Fibroblast of skin of left biceps (primary cell): ENCODE measurements around the gene DMD.

Experiments
- DNase-seq, 2 experiments: peaks; one replicate each; pipeline ENCODE4 v3.0.0-alpha.2; 2013; ENCODE audit warnings: low read depth in 2 of 2

The DMD gene

DNA sequence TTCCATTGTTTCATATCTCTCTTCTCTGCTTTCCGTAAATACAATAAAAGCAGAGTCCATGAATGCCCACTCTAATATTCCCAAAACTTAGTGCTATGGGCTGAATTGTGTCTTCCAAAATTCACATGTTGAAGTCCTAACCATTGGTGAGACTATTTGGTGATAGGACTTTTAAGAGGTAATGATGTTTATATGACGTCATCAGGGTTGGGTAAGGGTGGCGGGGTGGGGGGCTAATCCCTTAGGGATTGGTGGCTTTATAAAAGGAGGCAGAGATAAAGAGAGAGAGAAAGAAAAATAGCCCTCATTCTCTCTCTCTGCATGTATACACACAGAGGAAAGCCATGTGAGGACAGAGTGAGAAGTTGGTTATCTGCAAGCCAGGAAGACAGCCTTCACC lies 722.2 kb downstream of the DMD start:
- DNase-seq, result no peak

DNA sequence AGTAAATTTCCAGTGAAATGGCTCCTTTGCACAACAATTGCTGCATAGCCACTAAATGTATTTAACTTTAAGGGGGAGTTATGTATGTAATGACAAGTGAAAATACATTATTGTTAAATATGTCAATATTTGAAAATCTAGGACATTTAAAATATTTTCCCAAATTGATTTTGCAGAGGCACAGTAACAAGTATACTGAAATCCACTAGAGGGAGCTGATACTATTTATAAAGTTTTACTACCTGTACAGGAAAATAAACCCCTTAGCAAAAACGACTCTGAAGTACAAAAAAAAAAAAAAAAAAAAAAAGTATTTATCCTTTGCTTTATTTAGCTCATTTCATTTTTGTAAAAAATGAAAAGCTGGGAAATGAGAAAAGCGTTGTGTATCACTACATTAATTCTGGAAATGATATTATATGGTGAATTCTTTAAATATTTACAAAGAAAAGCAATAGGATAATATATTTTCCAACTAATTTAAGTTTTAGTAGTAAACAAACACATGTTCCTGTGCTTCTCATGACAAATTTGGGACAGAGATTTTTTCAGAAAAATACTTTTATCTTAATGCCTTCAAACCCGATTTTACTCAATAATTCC lies 727.7 kb downstream of the DMD start:
- no peak for DNase-seq

DNA sequence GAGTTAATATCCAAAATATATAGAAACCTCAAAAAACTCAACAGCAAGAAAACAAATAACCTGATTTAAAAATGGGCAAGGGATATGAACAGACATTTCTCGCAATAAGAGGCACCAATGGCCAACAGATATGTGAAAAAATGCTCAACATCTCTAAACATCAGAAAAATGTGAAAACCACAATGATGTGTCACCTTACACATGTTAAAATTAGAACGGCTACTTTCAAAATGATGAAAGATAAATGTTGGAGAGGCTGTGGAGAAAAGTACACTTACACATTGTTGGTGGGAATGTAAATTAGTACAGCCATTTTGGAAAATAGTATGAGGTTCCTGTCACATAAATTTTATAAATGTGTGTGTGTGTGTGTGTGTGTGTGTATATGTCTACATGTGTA lies 731.3 kb downstream of the DMD start:
- no peak for DNase-seq

DNA sequence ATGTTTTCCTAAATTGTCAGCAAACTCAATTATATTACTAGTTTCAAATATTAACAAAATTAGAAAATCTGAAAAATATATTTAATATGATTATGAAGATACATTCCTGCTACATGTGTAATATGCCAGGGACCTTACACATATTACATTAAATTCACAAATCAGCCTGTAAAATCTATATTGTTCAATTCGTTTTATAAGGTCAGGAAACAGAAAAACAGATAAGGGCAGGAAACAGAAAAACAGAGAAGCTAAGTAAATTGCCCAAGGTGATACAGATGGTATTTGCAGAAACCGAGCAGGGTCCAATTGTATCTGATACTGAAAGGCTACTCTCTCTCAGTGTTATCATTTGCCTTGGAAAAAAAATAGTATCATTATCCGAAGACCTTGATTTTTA lies 739.0 kb downstream of the DMD start:
- no peak for DNase-seq

DNA sequence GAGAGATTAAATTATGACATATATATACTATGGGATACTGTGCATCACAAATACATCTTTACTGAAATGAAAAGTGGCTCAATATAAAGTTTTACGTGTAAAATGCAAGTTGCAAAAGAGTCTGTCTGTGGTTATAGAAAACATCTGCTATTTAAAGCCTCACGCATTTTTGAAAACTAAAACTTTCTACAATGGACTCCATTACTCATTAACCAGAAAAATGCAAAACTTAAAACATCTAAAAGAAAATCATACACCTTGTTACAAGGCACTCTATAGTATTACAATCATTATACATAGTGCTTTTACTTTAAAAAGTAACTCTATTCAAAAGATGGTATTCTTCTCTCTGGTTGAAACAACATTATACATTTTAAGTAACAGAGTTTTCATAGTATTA lies 755.6 kb downstream of the DMD start:
- DNase-seq, result no peak

DNA sequence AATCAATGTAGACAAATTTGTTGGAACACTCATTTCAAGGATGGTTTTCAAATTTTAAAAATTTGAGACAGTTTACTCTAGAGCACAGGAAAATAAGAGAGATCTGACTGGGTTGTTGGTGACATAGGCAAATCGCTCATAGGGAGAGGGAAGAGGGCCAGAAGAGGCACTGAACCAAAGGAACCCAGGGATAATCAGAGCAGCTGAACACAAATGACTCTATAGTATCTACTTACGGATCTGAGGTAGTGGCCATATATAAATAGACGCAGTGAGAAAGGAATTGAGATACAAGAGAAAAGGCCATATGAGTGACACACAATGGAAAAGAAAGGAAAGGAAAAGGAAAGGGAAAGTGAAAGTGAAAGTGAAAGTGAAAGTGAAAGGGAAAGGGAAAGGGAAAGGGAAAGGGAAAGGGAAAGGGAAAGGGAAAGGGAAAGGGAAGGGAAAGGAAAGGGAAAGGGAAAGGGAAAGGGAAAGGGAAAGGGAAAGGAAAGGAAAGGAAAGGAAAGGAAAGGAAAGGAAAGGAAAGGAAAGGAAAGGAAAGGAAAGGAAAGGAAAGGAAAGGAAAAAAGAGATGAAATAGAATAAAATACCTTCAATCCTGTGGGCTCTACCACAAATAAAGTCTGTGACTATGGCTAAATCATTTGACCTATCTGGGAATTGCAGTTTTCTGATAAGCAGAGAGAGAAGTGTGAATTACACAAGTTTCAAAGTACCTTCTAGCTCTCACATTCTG lies 759.2 kb downstream of the DMD start:
- DNase-seq, result no peak

DNA sequence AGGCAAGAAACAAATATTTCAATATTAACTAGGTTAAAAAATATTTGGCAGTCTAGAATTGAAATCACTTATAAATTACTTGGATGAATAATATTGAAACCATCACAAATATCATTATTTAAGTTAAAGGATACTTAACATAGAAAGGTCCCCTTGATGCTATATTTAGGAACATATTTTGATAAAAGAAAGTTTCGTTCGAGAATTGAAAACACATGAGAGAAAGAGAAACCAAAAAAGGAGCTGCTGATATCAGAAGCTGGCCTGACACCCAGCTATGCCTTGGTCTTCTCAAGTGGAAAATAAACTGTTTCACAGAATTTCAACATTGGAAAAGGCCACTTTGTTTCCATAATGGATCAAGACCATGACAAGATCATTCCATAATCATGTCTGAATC lies 762.4 kb downstream of the DMD start:
- DNase-seq, result no peak

DNA sequence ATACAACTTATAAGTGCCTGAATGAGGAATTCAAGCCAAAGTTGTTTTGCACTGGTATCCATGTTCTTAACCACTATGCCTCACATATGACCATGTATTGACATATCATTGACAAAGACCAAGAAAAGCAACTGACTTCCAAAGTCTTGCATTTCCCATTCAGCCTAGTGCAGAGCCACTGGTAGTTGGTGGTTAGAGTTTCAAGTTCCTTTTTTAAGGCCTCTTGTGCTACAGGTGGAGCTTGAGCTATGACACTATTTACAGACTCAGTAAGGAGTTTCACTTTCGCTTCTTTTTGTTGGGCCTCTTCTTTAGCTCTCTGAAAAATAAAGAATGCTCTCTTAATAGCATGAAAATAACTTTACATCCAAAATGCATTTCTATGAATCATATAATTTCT lies 763.0 kb downstream of the DMD start:
- DNase-seq, result no peak

DNA sequence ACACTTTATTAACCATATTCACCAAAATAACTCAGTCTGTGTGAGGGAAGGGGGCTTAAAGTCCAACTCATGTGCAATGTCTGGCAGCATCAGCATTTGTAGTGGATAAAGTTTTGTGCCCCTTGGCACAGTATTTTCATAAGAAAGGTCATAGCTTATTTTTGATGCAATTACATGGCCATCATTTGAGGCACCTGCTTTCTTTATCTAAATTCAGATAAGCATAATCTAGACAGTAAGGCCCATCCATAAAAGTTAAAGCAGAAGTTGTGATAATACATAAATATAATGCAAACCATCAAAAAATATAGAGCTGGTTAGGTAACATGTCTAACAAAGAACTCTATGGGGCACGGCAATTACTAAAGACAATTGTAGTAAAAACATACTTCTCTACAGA lies 763.7 kb downstream of the DMD start:
- no peak for DNase-seq

DNA sequence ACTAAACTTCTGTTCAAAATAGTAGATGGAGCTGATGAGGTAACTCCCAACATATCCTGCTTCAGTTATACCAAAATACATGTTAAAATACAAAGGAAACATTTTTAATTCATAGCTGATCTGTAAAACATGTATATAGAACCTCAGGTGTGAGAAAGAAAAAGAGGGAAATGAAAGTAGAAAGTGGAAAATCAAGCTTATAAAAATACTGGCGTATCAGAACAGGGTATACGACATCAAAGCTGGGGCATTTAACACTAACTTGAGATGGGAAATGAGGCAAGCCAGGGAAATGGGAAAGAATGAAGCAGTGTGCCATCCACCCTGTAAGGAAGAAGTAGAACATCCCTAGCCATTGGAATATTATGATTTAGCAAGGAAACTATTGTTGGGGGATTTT lies 767.5 kb downstream of the DMD start:
- DNase-seq, result no peak

DNA sequence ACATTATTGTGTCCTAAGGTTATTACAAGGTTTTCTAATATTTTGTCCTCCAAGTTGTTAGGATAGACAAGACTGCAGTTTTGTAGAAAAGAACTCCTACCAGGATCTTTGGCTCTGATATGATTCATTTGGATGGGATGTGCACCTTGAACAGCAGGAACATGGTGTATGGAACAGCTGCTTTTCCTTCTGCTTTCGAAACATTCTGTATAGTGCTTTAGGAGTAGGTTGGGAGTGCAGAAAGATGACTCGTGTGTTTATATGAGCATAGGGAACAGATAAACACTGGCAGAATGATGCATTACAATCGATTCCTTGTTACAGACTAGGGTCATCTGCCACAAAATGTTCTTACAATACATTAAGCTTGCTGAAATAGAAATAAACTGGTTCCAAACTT lies 790.1 kb downstream of the DMD start:
- no peak for DNase-seq

DNA sequence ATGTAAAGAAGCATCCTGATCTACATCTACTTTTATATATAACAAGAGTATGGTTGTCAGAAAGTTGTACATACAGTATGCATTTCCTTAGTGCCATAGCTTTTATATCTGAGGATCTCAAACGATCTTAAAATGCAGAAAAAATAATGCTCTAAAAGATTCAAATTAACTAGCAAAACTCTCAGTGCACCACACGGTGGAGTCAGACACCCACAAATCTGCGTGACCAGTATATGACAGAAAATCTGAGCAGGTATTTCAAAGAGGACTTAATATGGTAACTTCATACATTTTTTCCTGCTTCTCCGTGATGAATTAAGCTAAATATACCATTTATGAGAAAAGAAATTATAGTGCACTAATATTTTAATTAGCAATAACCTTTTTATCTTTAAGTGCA lies 803.0 kb downstream of the DMD start:
- DNase-seq, result no peak

DNA sequence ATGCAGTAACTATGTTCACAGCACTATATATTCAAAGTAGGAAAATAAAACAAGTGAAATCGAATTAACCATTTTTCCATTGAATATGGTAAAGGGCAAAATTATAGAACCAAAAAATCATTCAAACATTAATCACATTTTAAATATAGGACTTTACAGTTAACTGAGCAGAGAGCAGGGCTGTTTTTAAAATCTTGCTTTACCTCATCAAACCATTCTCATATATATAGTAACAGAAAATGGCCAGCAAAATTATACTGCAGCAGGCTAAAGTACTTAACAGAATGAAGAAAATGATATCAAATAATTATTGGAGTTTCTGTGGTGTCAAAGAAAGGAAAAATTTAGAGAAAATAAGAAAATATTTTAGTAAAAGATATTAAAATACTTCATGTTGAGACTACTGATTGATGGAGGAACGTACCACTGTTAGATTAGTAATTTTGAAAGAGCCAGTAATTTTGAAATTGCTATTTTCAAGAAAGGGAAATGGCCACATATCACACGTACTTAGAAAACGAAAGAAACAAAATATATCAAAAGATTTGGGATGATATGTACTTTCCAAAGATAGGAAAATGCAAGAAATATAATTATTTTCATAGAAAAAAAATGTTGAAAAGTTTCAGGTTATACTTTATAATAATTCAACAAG lies 813.7 kb downstream of the DMD start:
- no peak for DNase-seq

DNA sequence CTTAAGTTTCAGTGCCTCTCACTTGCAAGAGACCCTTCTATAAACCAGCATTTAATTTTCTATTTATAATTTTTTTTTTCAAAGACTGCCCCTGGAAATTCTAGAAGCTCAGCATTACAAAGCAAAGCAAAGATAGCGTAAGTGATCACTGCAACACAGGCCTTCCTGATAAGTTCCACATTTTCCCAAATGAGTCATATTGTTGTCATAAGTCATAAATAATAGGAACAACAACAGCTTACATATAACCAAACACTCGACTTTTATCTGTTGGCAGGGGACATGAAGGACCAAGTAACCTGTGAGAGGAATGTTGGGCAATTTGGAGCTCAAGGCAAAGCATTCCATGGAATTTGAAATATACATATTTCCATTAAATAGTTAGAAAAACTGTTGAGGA lies 815.5 kb downstream of the DMD start:
- DNase-seq, result no peak

DNA sequence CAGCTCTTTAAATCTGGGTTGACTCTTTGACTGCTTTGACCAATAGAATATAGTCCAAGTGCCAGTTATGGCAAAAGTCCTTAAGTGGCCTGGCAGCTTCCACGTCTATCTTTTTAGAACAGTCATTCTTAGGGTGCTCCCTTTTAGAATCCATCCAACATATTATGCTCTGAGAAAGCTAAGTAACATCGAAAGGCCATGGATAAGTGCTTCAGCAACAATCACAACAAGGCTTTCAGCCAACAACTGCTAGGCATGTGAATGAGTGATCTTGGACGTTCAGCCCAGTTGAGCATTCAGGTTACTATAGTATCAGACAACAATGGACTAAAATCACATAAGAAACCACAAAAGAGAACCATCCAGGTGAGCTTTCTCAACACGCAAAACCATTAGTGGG lies 818.7 kb downstream of the DMD start:
- no peak for DNase-seq

DNA sequence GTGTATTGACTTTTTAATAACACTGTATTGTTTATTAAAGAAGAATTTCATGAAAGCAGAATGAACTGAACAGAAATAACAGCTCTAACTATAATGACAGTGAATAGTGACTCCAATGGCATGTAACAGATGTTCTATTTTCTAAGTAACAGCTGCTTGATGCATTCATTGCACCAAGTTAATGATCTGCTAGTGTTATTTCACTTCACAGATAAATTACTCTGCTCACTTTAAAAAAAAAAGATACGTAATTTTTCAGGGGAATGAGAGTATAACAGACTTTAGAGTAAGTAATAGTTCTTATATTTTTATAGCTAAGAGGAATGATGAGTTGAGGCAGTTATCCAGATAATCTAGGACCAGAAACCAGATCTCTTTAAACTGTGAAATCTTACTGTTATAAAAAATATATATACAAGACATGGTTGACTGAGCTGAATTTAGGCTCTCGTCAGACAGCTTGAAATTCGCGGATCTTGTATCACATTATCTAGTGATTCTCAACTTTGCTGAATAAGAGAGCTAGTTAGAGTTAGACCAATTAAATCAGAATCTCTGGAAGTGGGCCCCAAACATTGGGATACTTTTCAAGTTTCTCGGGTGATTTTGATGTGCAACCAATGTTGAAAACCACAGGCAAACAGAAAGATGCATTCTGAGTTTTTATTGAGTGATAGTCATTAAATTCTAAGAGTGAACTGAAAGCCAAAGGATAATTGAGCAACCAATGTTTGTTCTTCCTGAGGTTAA lies 840.7 kb downstream of the DMD start:
- no peak for DNase-seq

DNA sequence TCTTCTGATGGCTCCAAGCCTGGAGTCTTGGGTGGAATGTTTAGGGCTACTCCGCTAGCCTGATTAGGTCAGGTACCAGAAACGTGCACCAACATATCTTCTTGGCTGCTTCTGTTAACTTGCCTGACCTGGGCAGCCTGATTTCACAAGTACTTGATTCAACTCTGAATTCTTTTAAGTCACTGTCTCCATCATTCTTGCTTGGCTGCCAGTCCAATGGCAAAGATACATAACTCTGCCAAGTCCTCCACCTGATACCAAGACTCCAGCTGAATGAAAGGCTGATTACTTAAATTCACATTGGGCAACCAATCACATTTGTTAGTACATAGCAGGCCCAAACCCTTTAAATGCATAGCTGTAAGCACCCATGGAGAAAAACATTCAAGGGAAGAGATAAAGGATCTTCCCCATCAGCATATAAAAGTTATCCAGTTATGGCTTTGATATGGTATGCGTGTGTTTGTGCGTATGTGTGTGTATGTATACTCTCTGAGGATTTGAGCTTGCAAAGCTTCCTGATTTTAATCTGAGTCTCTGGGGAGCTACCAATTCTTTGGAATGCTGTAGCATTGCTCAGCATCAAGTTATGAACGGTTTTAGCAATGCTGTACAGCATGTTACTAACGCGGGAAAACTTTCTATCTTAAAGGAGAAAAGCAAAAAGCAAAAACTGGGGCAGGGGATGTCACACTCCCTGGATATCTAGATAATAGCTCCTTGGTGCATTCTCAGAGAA lies 917.2 kb downstream of the DMD start:
- no peak for DNase-seq

DNA sequence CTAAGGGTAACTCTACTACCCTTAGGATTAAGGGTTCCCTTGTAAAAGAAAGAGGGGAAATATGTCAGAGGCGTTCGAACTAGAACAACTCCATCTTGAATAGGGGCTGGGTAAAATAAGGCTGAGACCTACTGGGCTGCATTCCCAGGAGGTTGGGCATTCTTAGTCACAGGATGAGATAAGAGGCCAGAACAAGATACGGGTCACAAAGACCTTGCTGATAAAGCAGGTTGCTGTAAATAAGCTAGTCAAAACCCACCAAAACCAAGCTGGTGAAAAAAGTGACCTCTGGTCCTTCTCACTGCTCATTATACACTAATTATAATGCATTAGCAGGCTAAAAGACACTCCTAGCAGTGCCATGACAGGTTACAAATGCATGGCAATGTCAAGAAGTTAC lies 922.0 kb downstream of the DMD start:
- no peak for DNase-seq

DNA sequence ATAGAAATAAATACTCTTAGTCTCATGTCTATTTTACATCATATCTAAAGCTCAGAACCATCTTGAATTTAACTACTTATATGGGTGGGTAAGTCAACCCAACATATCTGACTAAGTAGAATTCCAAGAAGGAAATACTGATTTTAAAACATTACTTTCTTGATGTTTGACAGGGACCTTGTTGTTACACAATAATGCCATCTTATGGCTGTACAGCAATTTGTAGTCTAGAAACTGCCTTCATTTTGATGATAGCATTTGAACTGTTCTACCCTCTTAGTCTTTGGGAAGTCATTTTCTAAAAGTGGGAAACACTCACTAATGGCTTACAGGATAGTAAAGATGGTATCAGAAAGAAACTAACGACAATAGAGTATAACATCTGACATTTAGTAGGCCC lies 929.5 kb downstream of the DMD start:
- no peak for DNase-seq

DNA sequence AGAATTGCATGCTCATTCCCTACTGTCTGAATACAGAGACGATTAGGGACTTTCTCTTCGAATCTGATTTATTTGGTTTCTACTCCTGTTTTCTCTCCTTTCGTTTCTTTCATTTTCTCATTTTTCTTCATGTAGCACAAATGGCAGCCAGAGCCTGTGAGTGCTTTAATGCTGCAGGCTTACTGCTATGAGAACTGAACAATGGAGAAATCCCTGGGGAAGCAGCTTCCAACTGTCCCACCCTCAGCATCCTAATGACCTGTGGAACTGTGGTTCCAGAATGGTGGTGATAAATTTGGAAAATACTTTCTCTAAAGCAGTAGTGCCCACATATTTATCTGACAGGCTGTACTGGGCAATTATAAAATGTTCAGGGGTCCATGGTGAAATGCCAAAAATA lies 930.4 kb downstream of the DMD start:
- DNase-seq, result no peak

DNA sequence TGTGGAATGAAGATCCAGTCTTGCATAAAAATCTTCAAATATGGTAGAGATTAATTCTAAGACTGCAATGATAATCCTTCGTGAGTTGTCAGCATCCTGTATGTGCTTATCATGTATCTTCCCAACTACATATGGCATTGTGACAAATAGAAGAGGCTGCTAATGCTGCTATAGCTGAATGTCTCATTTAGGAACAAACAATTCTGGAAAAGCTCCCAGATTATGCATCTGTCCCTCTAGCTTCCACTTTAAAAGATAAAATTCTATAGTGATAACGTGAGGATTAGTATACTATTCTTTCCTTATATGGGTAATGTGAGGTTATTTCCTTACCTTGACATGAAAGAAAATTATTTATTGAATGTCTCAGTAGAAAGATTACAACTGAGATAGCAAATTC lies 930.9 kb downstream of the DMD start:
- DNase-seq, result no peak

DNA sequence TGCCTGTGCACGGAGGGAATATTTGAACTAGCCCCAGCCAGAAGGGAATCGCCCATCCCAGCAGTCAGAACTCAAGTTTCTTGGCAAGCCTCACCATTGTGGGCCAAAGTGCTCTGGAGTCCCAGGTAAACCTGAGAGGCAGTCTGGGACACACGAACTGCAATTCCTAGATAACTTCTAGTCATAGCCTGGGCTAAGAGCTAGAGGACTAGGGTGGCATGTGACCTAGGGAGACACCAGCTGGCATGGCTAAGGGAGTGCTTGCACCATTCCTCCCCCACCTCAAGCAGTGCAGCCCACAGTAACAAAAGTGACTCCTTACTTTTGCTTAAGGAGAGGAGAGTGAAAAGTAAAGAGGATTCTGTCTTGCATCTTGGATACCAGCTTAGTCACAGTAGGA lies 935.2 kb downstream of the DMD start:
- no peak for DNase-seq
